Stimulated activated naive CD4-positive, alpha-beta T cell treated with Interleukin-2 at 50 U/mL for 16 hours (primary cell): ENCODE data around the gene ARL15.

Experiments
- DNase-seq: peaks from one replicate; lab custom pipeline; 2025; lab: John Stamatoyannopoulos, UW

The ARL15 gene

DNA sequence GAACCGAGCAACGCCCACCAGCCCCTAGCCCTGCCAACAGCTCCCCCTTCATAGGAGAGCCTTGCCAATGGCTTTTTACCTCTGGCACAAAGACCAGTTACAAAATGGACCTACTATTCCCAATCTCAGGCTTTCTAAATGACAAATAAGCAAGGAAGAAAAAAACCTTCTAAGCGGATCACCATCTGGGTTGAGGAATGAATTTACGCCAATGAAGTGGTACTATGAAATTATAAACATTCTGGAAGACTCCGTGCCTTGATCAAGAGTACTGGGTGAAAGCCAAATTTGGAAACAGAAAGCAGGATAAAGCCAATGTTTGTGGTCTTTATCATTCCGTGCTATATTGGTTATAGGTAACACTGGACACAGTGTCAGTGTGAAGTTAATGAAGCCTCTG is 378.0 kb downstream of the ARL15 start:
- no peak for DNase-seq

GRCh38 chr5:53930457-53930856 is 379.9 kb downstream of the ARL15 start:
- no peak for DNase-seq

DNA sequence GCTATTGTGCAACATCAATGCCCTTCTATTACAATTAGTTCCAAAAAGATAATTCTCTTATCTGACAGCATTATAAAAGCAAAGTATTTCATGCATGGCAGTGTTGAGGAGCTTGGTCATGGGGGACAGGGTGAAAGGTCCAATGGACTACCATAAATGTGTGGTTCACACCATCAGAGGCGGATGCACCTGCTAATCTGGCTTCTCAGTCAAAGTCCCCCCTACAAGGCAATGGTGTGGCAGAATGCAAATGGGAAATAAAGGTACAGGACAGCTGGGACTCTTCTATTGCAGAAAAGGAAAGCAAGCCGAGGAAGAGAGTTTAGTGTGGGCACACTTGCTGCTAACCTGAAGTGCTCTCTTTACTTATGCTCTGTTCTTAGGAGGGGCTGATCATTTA is 380.8 kb downstream of the ARL15 start:
- no peak for DNase-seq

GRCh38 chr5:53929152-53929551 is 381.2 kb downstream of the ARL15 start:
- DNase-seq: no peak

- no peak for DNase-seq
Observed at GRCh38 chr5:53928641-53929040, 381.7 kb downstream of the ARL15 start.

DNA sequence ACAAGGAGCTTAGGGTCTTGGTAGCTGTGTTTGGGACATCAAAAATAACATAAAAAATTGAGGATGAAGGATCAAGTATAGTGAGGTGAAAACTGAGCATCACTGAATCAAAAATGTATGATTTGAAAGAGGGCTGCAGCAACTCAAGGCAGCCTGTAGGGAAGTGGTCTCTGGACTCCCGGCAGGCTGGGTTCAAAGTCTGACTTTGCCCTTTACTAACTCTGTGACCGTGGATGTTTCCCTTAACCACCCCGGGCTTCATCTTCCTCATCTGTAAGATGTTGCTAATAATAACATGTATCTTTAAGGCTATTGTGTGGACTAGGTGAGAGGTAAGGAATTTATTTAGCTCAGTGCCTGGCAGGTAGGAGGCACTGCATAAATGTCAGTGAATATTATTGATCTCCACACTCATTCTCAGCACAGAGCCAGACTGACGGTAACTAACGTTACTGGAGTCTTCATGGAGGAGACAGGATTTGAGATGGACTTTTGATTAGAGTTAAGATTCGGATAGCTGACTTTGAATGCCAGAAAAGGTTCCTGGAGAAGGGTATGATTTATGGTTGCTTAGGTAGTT is 382.6 kb downstream of the ARL15 start:
- DNase-seq: no peak

DNA sequence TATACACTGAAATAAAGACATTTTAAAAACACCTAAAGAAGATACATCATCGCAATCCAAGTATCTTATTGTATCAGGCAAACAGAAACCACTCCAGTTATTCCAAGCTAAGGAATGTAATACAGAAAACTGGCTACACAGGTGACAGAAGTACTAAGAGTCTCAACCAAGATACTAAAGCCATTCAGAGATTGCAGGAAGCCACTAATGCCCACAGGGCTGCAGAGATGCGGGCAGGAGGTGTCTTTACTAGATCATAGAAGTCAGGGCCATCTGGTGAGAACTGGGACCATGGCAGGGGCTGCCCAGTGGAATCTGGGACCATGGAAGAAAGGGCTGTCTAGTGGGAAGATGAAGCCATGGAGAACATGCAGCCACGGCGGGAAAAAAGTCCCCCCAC is 384.3 kb downstream of the ARL15 start:
- DNase-seq: no peak

- DNase-seq: no peak
Observed at GRCh38 chr5:53924392-53924791, 386.0 kb downstream of the ARL15 start.

DNA sequence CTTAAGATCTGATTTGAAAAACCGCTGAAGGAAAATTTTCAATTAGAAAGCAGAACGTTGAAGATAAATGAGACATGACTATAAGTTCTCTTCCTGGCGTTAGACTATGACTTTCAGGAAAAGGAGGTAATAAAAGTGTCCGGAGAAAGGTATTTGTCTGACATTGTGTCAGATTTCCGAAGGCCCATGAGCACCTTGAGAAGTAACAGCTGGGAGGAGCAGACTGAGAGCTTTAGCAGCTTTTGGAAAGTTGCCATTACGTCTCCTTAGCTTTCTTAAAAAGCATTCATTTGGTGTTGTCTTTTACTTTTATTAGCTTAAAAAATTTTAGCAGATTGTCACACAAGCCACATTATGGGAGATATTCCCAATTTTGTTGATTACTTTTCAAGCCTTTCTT is 386.4 kb downstream of the ARL15 start:
- DNase-seq: no peak

GRCh38 chr5:53922508-53923498 is 387.6 kb downstream of the ARL15 start:
- no peak for DNase-seq

DNA sequence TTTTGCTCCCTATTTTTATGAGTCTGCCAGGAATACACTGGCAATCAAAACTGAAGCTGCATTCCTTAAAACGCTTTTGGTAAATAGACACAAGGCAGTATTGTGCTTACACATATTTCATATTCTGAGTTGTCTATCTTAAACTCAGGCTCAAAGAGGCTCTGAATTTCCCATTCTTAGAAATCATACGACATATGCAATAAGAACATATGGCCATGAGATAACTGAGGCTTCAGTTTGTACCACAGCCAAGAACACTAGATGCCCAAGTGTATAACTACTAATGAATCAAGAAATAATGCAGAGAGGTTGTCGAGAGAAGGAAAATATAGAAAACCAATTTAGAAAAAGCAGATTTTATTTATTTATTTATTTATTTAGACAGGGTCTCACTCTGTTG is 392.5 kb downstream of the ARL15 start:
- no peak for DNase-seq

- no peak for DNase-seq
Observed at GRCh38 chr5:53917095-53917494, 393.3 kb downstream of the ARL15 start.

DNA sequence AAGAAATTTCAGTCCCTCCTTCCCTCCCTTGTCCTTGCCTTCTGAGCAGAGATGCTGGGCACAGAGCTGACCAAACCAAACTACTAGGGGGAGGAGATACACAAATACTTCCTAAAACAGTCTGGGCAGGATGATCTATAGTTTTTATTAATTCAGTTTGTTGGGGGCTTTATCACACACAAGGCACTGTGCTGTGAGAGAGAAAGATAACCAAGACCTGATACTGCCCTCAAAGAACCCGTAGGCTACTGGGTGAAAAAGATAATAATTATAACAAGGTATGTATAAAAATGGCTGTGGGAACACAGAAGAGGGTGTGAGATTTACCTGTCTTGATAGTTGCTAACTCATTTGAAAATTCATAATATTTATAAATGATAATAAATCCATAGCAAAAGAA is 395.3 kb downstream of the ARL15 start:
- DNase-seq: no peak

DNA sequence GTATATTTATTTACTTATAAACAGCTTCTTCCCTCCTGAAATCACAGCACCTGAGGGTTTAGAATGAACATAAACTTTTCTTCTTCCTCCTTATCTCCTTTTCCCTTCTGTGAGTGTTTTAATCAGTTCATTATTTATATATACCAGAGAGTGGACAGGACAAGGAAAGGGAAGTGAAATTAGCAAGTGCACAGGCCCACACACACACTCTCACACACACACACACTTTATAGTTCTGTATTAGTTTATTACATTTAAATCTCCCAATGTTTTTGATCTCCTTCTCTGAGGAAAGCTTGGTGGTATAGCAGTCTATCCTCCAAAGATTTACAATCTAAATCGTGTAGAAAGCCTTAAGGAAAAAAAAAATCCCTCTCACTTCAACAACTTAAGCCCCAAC is 396.4 kb downstream of the ARL15 start:
- no peak for DNase-seq

DNA sequence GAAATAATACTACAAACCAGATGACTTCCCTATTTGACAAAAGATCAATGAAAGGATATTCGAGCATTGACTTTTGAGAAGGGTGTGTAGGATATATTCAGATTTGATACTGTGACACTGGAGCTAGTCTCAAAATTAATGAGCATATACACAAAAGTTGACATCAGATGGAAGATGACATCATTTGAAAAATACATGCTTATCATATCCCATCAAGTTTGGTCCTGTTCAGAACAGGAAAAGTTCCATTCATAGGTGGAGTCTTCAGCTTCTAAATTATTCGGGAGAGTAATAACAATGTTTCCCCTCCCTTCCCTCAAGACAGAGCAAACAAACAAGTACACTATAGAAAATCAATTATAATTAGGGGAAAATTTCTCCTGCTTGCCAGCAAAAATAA is 401.6 kb downstream of the ARL15 start:
- DNase-seq: no peak

DNA sequence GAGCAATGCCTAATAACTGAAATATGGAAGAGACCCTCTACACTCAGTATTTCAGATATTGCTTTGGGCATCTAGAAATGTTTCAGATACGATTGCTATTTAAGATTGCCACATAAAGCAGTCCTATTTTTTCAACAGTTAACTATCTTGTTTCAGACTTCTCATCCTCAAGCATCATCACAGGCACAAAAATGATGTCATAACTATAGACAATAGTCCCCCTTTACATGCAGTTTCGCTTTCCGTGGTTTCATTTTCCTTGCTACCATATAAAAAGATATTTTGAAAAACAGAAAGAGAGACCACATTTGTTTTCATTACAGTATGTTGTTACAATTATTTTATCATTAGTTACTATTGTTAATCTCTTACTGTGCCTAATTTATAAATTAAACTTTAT is 402.5 kb downstream of the ARL15 start:
- DNase-seq: no peak

GRCh38 chr5:53906736-53907135 is 403.6 kb downstream of the ARL15 start:
- no peak for DNase-seq

DNA sequence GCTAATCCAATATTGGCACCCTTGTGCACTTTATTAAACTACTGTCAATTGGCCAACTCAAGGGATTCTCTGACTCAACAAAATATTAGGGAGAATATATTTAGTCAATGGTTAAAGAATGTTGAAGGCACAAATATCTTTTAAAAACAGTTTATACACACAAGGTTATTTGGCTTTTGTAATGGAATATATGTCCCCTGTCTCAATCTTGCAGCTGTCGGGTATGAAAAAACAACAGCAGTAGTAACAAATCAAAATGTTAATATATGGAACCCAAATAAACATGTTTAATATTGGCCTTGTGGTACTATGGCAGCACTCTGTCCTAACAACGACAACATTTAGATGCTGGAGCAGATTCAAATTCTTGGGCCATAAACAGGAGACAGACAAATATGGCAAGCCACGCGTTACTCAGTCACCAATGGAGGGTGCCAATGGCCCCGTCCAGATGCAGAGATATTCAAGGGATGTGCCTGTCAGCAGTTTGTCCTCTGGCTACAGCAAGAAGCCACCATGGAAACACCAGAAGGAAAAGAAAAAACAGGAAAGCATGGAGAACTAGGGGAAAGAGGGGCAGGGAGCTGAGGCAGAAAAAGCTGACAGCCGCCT is 408.0 kb downstream of the ARL15 start:
- no peak for DNase-seq

DNA sequence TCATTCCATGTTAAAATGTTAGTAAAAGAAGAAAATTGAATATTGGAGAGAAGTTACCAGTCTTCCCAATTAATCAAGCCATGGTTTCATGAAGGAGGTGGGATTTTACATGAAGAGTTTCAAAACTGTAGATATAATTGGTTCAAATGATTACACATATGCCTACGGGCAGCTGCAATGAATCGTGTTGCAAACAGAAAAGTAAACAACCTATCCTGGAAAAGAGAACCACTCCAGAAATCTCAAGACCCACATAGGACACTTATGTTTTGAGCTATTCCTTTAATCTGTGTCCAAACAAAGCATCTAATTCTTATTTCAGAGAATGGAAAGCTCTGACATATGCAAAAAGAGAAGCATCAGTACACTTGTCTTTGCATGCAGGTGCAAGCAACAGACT is 409.7 kb downstream of the ARL15 start:
- no peak for DNase-seq

DNA sequence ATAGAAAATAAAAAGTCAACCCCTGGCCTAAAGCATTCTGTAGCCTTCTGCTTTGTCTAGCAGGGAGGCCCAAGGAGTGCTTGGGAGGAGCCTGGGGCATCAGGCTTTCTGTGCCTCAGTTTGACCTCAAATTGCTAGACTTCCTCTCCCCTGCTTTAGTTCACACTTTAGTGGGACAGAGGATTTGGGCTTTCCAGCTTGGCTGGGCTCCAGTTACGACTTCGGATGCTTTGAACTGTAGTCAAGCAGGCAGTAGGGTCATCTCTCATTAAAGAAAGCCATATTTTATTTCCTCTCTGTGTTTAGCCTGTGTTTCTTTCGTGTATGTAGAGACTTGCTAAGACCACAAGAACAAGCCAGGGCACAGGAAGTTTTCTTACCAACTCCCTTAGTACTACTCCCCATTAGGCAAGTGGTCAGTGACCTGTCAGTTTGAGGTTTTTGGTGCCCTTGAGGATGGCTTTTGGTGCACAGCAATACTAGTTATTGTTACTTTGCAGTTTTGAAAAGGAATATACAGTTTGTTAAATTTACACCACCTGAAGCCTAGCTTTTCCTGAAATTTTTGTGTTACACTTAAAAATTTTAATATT is 415.2 kb downstream of the ARL15 start:
- DNase-seq: no peak

DNA sequence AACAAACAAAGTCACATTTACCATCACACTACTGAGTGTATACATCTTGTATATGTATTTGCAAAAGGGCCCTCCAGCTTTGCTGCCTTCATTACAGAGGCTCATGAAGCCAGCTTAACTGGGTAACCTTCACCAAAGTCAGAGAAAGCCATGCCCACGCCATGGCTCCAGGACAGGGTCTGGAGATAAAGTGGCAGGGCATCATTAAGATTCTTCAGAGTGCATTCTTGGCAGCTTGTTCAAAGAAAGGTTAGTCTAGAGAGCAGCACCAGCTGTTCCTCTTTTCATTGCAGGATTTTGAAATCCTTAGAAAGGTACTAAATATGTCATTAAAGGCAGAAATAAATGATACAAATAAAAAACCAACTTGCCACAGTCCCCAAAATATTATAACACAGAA is 416.7 kb downstream of the ARL15 start:
- DNase-seq: no peak

DNA sequence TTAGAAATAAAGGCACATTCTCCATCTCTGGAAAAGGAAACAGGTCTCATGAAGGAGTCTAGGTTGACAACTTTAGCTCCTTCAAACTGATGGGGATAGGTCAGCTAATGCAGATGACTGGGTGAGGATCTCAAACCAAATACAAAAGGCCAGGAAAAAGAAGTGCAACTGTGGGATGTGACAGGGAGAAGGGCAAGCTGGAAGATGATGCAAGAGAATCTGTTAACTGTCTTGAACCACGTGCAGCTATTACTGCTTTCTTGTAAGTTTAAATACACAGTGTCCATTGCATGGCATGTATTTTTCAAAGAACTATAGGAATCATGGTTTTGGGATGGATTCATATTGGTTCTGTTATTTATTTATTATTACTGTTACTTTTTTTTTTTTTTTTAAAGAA is 418.1 kb downstream of the ARL15 start:
- no peak for DNase-seq

DNA sequence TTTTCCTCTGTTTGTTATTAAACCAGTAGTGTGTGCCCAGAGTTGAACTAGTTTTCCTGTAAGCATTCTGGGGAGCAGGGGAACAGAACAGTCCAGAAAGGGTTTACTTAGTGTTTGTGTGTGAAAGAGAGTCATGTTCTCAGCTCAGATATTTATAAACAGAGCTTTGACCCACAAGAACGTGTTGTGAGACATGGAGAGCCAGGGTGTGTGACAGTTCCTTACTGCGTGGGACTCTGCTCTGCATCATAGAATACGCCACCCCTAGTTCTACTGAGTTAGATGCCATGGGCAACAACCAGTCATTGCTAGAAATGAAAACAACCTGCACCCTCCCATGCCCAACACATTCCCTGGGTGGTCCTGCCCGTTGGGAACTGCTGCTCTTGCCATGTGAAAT is 419.2 kb downstream of the ARL15 start:
- no peak for DNase-seq
